OCI-LY7 (cell line): ENCODE data around the gene GALNTL6. TPM values are rescaled to one million over a fixed set of nuclear protein-coding genes. Genes with fewer than 3 reads are reported as not detected.

Source experiments
- BruUV-seq: library from RNA; stranded (reverse); fragments of 400-500 nt; replicated peaks from 2 replicates; lab custom pipeline; 2021; lab: Mats Ljungman, UMichigan
- CTCF ChIA-PET: fragments of 300-600 bp; sonication (Branson Sonifier 250); formaldehyde crosslinking; loops from one replicate; lab custom pipeline; 2022; ENCODE audit warnings: antibody characterized with exemption; ENCODE audit not compliant: unreplicated experiment; lab: Charles Lee
- POLR2A ChIA-PET: fragments of 300-600 bp; sonication (Branson Sonifier 250); formaldehyde crosslinking; loops from one replicate; lab custom pipeline; 2022; ENCODE audit warnings: antibody characterized with exemption; lab: Charles Lee
- DNase-seq: peaks from one replicate; pipeline ENCODE4 v3.0.0-alpha.2; 2015; ENCODE audit warnings: low spot score
- H2AFZ ChIP-seq: fragments of 200-600 bp; sonication (generic), shearing (Covaris generic); 2 replicates; pipeline ENCODE4 v1.6.1; 2014; ENCODE audit warnings: mild to moderate bottlenecking, antibody characterized with exemption, low read length, moderate library complexity
- H3K27ac ChIP-seq: fragments of 200-600 bp; sonication (generic); 2 replicates; pipeline ENCODE4 v1.5.1; 2014; ENCODE audit warnings: mixed run types, low read depth, mild to moderate bottlenecking, moderate library complexity, low read length, inconsistent platforms; ENCODE audit not compliant: poor library complexity, severe bottlenecking
- H3K36me3 ChIP-seq: fragments of 200-600 bp; sonication (generic); 2 replicates; pipeline ENCODE4 v1.6.1; 2014; ENCODE audit warnings: mild to moderate bottlenecking, antibody characterized with exemption, low read length, moderate library complexity, mixed read lengths; ENCODE audit not compliant: insufficient read depth
- H3K4me1 ChIP-seq: fragments of 200-600 bp; sonication (generic); 2 replicates; pipeline ENCODE4 v1.5.1; 2014; ENCODE audit warnings: mild to moderate bottlenecking, low read length; ENCODE audit not compliant: insufficient read depth, poor library complexity, severe bottlenecking
- H3K4me2 ChIP-seq: fragments of 200-600 bp; sonication (generic); 2 replicates; pipeline ENCODE4 v1.6.1; 2014; ENCODE audit warnings: mild to moderate bottlenecking, low read length
- H3K4me3 ChIP-seq: fragments of 200-600 bp; sonication (generic); 2 replicates; pipeline ENCODE4 v1.5.1; 2014; ENCODE audit warnings: mild to moderate bottlenecking, low read depth, low read length; ENCODE audit not compliant: poor library complexity, severe bottlenecking
- H3K79me2 ChIP-seq: fragments of 200-600 bp; sonication (generic); 2 replicates; pipeline ENCODE4 v1.6.1; 2016; ENCODE audit warnings: low read depth, mild to moderate bottlenecking, low read length, moderate library complexity, mixed read lengths; ENCODE audit not compliant: insufficient read depth
- H3K9me2 ChIP-seq: fragments of 200-600 bp; sonication (generic); 2 replicates; pipeline ENCODE4 v1.6.1; 2016; ENCODE audit warnings: mild to moderate bottlenecking, low read length, mixed read lengths; ENCODE audit not compliant: insufficient read depth
- H3K9me3 ChIP-seq: fragments of 200-600 bp; sonication (generic); 2 replicates; pipeline ENCODE4 v1.6.1; 2014; ENCODE audit warnings: mild to moderate bottlenecking, mixed run types, low read length, mixed read lengths
- H4K20me1 ChIP-seq: fragments of 200-600 bp; sonication (generic); 2 replicates; pipeline ENCODE4 v1.6.1; 2014; ENCODE audit warnings: mild to moderate bottlenecking, antibody characterized with exemption, low read length, moderate library complexity, mixed read lengths; ENCODE audit not compliant: insufficient read depth
- EZH2phosphoT487 ChIP-seq: fragments of 200-600 bp; sonication (generic); IDR thresholded peaks from 2 replicates; pipeline ENCODE4 v1.6.1; 2018; ENCODE audit warnings: low read depth, borderline replicate concordance, mild to moderate bottlenecking, mixed run types, antibody characterized with exemption, low read length, moderate library complexity, mixed read lengths
- intact Hi-C: fragments of 100-400 bp; cut with micrococcal nuclease; formaldehyde crosslinking; loops from one replicate; pipeline ENCODE4 v1.10.0; 2022; ENCODE audit not compliant: unreplicated experiment
- total RNA-seq, 2 experiments: library from RNA; depleted of rRNA in 1 of 2; stranded (reverse); fragments of >200 nt in 1 of 2; shearing (Covaris generic) in 1 of 2; gene quantifications; 2 replicates each; pipeline ENCODE4 v1.2.3, GENCODE V29; 2014 to 2022
- TF ChIP-seq, protein P1 (sequence below): fragments of 200-600 bp; sonication (generic); conservative IDR thresholded peaks from 2 replicates; pipeline ENCODE4 v1.5.1; 2014; ENCODE audit warnings: mild to moderate bottlenecking, antibody characterized with exemption, low read length, moderate library complexity, mixed read lengths

Gene GALNTL6
- total RNA-seq, 2 experiments from 2014 or later = not detected

DNA sequence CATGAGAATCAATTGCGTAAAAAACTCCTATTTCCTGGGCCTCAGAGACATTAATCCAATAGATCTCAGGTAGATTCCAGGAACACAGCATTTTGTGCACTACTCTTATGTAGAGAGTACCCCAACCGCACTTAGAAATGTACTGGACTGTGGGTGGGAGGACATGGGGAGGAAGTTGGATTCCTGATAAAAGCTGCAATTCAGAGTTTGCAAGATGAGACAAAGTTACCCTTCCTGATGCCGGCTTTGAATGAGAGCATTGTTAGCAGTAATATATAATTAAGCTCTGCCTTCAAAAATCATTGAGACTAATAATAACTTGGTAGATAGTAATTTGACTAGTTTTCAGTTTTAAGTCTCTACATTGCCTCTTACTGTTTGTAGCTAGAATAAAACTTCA, 1032.1 kb downstream of the GALNTL6 start:
- H3K27ac ChIP-seq = no peak overlapping the region
- no peak overlapping the region for H3K4me3 ChIP-seq
- no peak overlapping the region for H3K4me2 ChIP-seq
- H3K79me2 ChIP-seq = no peaks in the 10 kb centered on the region
- H3K4me1 ChIP-seq = no peaks in the 10 kb centered on the region
- TF ChIP-seq, protein P1, sequence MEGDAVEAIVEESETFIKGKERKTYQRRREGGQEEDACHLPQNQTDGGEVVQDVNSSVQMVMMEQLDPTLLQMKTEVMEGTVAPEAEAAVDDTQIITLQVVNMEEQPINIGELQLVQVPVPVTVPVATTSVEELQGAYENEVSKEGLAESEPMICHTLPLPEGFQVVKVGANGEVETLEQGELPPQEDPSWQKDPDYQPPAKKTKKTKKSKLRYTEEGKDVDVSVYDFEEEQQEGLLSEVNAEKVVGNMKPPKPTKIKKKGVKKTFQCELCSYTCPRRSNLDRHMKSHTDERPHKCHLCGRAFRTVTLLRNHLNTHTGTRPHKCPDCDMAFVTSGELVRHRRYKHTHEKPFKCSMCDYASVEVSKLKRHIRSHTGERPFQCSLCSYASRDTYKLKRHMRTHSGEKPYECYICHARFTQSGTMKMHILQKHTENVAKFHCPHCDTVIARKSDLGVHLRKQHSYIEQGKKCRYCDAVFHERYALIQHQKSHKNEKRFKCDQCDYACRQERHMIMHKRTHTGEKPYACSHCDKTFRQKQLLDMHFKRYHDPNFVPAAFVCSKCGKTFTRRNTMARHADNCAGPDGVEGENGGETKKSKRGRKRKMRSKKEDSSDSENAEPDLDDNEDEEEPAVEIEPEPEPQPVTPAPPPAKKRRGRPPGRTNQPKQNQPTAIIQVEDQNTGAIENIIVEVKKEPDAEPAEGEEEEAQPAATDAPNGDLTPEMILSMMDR = no peak
- TF ChIP-seq EZH2phosphoT487 = no peak
- H4K20me1 ChIP-seq = no peaks in the 10 kb centered on the region
- H3K9me2 ChIP-seq = no peaks in the 10 kb centered on the region
- ChIA-PET POLR2A (interaction anchor here (0.6 kb wide), 1 partner anchor 35 kb away, joined by 5 read pairs; no protein-coding TSS in a partner anchor), CTCF (no interaction called here)
- no peaks in the 10 kb centered on the region for H3K36me3 ChIP-seq
- BruUV-seq = no TSS peak
- H3K9me3 ChIP-seq = no peaks in the 10 kb centered on the region
- no peak for DNase-seq
- no peak overlapping the region for H2AFZ ChIP-seq
- intact Hi-C loops = no loop called here

DNA sequence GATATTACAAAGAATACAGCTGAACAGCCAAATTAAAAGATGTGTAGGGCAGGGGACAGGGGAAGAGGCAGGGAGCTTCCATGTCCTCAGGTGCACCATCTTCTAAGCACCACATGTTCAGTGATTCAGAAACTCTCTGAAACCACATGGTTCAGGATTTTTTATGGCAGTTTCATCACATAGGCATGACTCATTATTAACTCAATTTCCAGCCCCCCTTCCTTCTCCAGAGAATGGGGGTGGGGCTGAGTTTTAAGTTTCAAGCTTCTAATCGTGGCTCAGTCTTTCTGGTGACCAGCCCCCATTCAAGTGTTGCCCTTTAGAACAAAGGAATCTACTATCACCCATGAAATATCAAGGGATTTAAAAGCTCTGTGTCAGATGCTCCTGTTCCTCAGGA, 1037.6 kb downstream of the GALNTL6 start:
- ChIA-PET POLR2A (no interaction called here), CTCF (no interaction called here)
- no peak overlapping the region for H3K4me3 ChIP-seq
- H3K36me3 ChIP-seq = no peaks in the 10 kb centered on the region
- DNase-seq = no peak
- intact Hi-C loops = no loop called here
- H3K79me2 ChIP-seq = no peaks in the 10 kb centered on the region
- H3K4me1 ChIP-seq = no peaks in the 10 kb centered on the region
- TF ChIP-seq, protein P1 = no peak
- TF ChIP-seq EZH2phosphoT487 = no peak
- H3K9me2 ChIP-seq = no peaks in the 10 kb centered on the region
- no peak overlapping the region for H3K27ac ChIP-seq
- no peaks in the 10 kb centered on the region for H4K20me1 ChIP-seq
- H3K9me3 ChIP-seq = no peaks in the 10 kb centered on the region
- no peak overlapping the region for H3K4me2 ChIP-seq
- BruUV-seq = no TSS peak
- H2AFZ ChIP-seq = no peak overlapping the region

DNA sequence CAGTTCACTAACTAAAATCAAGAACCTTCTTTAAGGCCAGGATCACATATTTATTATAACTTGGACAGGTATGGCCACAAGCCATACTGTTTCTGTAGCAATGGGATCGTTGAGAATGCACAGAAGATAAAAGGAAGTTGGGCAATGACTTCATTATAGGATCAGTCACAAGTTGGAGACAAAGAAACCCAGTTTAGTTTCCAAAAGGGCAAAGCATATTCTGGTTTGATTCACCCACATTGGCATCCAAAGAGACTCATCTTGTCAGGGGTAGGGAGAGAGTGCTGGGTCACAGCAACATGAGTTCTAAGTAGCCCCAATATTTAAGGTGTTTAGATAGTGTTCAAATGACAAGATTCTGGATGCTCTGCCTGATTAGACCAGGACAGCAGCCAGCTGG, 1038.3 kb downstream of the GALNTL6 start:
- Histone ChIP-seq H2AFZ (no peak overlapping the region), H3K9me2 (no peaks in the 10 kb centered on the region), H3K4me1 (no peaks in the 10 kb centered on the region), H3K4me2 (no peak overlapping the region), H3K79me2 (no peaks in the 10 kb centered on the region), H3K4me3 (no peak overlapping the region), H3K9me3 (no peaks in the 10 kb centered on the region), H3K27ac (no peak overlapping the region), H3K36me3 (no peaks in the 10 kb centered on the region), H4K20me1 (no peaks in the 10 kb centered on the region)
- BruUV-seq = no TSS peak
- TF ChIP-seq EZH2phosphoT487 = no peak
- TF ChIP-seq, protein P1 = no peak
- DNase-seq = no peak
- ChIA-PET CTCF (no interaction called here), POLR2A (no interaction called here)
- intact Hi-C loops = no loop called here
